Keratinocyte (primary cell): ENCODE data around the gene TRPC4AP. TPM values are rescaled to one million over a fixed set of nuclear protein-coding genes. Genes with fewer than 3 reads are reported as not detected.

Source experiments
- DNase-seq: peaks from one replicate; pipeline ENCODE4 v3.0.0-alpha.2; 2011; ENCODE audit warnings: low read depth, missing footprints, low spot score
- FAIRE-seq: peaks from 2 replicates; lab custom pipeline; 2011; peaks lifted over from hg19 to GRCh38; lab: Jason Lieb, UNC
- H2AFZ ChIP-seq: 2 replicates; pipeline ENCODE4 v1.6.0; 2012; ENCODE audit warnings: low read length, control low read depth, inconsistent platforms; ENCODE audit not compliant: control insufficient read depth
- H3K27ac ChIP-seq: 2 replicates; pipeline ENCODE4 v1.5.1; 2011; ENCODE audit warnings: low read length; ENCODE audit not compliant: control insufficient read depth, insufficient read depth
- H3K27me3 ChIP-seq: 3 replicates; pipeline ENCODE4 v1.6.0; 2011; ENCODE audit warnings: low read length; ENCODE audit not compliant: control insufficient read depth, insufficient read depth; ENCODE audit errors: extremely low read depth
- H3K36me3 ChIP-seq, 2 experiments: 2 replicates in 1 of 2; 3 replicates in 1 of 2; pipeline ENCODE4 v1.5.1; 2011; ENCODE audit warnings: low read length in 2 of 2, mild to moderate bottlenecking in 1 of 2; ENCODE audit not compliant: control insufficient read depth in 2 of 2, insufficient read depth in 2 of 2; ENCODE audit errors: extremely low read depth in 1 of 2
- H3K4me1 ChIP-seq: 3 replicates; pipeline ENCODE4 v1.5.1; 2011; ENCODE audit warnings: low read length; ENCODE audit not compliant: control insufficient read depth, insufficient read depth; ENCODE audit errors: extremely low read depth
- H3K4me2 ChIP-seq: 3 replicates; pipeline ENCODE4 v1.6.0; 2011; ENCODE audit warnings: low read depth, low read length; ENCODE audit not compliant: control insufficient read depth, insufficient read depth; ENCODE audit errors: extremely low read depth
- H3K4me3 ChIP-seq, 3 experiments: fragments of 200-600 bp in 1 of 3; sonication (generic) in 1 of 3; 2 replicates in 2 of 3; 3 replicates in 1 of 3; pipeline ENCODE4 v1.5.1; 2011 to 2016; ENCODE audit warnings: low read length in 3 of 3, mild to moderate bottlenecking in 3 of 3, control low read depth in 2 of 3, inconsistent platforms in 1 of 3, low read depth in 1 of 3, mixed read lengths in 1 of 3, mixed run types in 1 of 3, moderate library complexity in 1 of 3; ENCODE audit not compliant: control insufficient read depth in 2 of 3, insufficient read depth in 2 of 3; ENCODE audit errors: extremely low read depth in 1 of 3
- H3K79me2 ChIP-seq: 2 replicates; pipeline ENCODE4 v1.6.0; 2012; ENCODE audit warnings: low read length; ENCODE audit not compliant: control insufficient read depth, insufficient read depth
- H3K9ac ChIP-seq: 3 replicates; pipeline ENCODE4 v1.6.0; 2011; ENCODE audit warnings: low read length; ENCODE audit not compliant: control insufficient read depth, insufficient read depth; ENCODE audit errors: extremely low read depth
- H3K9me1 ChIP-seq: 3 replicates; pipeline ENCODE4 v1.6.0; 2011; ENCODE audit warnings: low read length; ENCODE audit not compliant: control insufficient read depth, insufficient read depth; ENCODE audit errors: extremely low read depth
- H3K9me3 ChIP-seq: 2 replicates; pipeline ENCODE4 v1.5.1; 2012; ENCODE audit warnings: low read depth, low read length; ENCODE audit not compliant: control insufficient read depth
- H4K20me1 ChIP-seq: 3 replicates; pipeline ENCODE4 v1.6.0; 2011; ENCODE audit warnings: low read length; ENCODE audit not compliant: control insufficient read depth, insufficient read depth; ENCODE audit errors: extremely low read depth
- CTCF ChIP-seq, 3 experiments: IDR thresholded peaks in 1 of 3; conservative IDR thresholded peaks in 1 of 3; optimal IDR thresholded peaks in 1 of 3; 2 replicates in 2 of 3; 3 replicates in 1 of 3; pipeline versions ENCODE3 to v1.5.1; 2011; ENCODE audit warnings: low read length in 3 of 3, mild to moderate bottlenecking in 3 of 3, moderate library complexity in 2 of 3, control low read depth in 1 of 3, inconsistent platforms in 1 of 3; ENCODE audit not compliant: insufficient read depth in 2 of 3; ENCODE audit errors: extremely low read depth in 1 of 3
- EZH2 ChIP-seq: IDR thresholded peaks from one replicate; pipeline ENCODE4 v1.6.1; 2012; ENCODE audit warnings: inconsistent platforms, mild to moderate bottlenecking, low read length, moderate library complexity
- dilution Hi-C: fragments of 300-500 bp; cut with MboI; formaldehyde crosslinking; loops from one replicate; pipeline ENCODE4 v1.7.0; 2020; ENCODE audit warnings: low sequenced_read_pairs; ENCODE audit not compliant: extremely low pct_ligation_motif_present
- polyA plus RNA-seq, 5 experiments: library from polyadenylated mRNA; depleted of rRNA in 3 of 5; stranded (reverse) in 3 of 5; stranded (forward) in 1 of 5; unstranded in 1 of 5; fragments of >200 nt; gene quantifications; 1 replicate in 1 of 5; 2 replicates in 3 of 5; 3 replicates in 1 of 5; pipeline versions ENCODE4 v1.2.1 to v1.2.3, GENCODE V29; 2011 to 2012; ENCODE audit warnings: missing spikeins in 2 of 5, low read depth in 1 of 5, low replicate concordance in 1 of 5

The TRPC4AP gene
- polyA plus RNA-seq, 1 donor (not counting 4 experiments of a cell fraction or from before 2014, with no cell fraction given), result 53.9 TPM

GRCh38 chr20:34992751-34993417 lies 99.7 kb downstream of the TRPC4AP start:
- dilution Hi-C loops, result no loop called here
- Histone ChIP-seq H3K36me3 (peaks cover 7 to 17% of the 10 kb centered on the region in 2 experiments), H3K9me3 (no peaks in the 10 kb centered on the region)

GRCh38 chr20:34990661-34991214 lies 101.9 kb downstream of the TRPC4AP start:
- no peaks in the 10 kb centered on the region for H3K4me1 ChIP-seq
- DNase-seq, result no peak
- H3K79me2 ChIP-seq, result no peaks in the 10 kb centered on the region
- no peak overlapping the region for H3K4me3 ChIP-seq
- FAIRE-seq, result no peak
- TF ChIP-seq CTCF (optimal IDR thresholded peaks at IDR 0.05 in 1 of 3, IDR thresholded peaks at IDR 0.05 in 1 of 3, conservative IDR thresholded peaks at IDR 0.05 in 1 of 3; ENCODE audit: extremely low read depth in 1 of 3, insufficient read depth in 2 of 3, low read length in 3 of 3), result no peak
- no peak for TF ChIP-seq EZH2
- H3K27me3 ChIP-seq, result peaks cover 5% of the 10 kb centered on the region
- H3K9me3 ChIP-seq, result no peaks in the 10 kb centered on the region
- no peaks in the 10 kb centered on the region for H3K9me1 ChIP-seq
- no peak overlapping the region for H2AFZ ChIP-seq
- H3K9ac ChIP-seq, result no peak overlapping the region
- no peak overlapping the region for H3K4me2 ChIP-seq
- dilution Hi-C loops, result no loop called here
- no peaks in the 10 kb centered on the region for H4K20me1 ChIP-seq
- H3K27ac ChIP-seq, result no peak overlapping the region
- peaks cover 4 to 10% of the 10 kb centered on the region in 2 experiments for H3K36me3 ChIP-seq

More at GRCh38 chr20:34992751-34993417, 99.7 kb downstream of the TRPC4AP start:
- Histone ChIP-seq H4K20me1 (no peaks in the 10 kb centered on the region), H3K27me3 (no peaks in the 10 kb centered on the region), H3K9ac (no peak overlapping the region), H3K4me2 (no peak overlapping the region), H3K4me1 (no peaks in the 10 kb centered on the region), H3K4me3 (no peak overlapping the region), H2AFZ (no peak overlapping the region), H3K79me2 (no peaks in the 10 kb centered on the region), H3K9me1 (no peaks in the 10 kb centered on the region), H3K27ac (no peak overlapping the region)
- FAIRE-seq, result no peak
- DNase-seq, result no peak
- TF ChIP-seq CTCF (optimal IDR thresholded peaks at IDR 0.05 in 1 of 3, IDR thresholded peaks at IDR 0.05 in 1 of 3, conservative IDR thresholded peaks at IDR 0.05 in 1 of 3; ENCODE audit: extremely low read depth in 1 of 3, insufficient read depth in 2 of 3, low read length in 3 of 3) (no peak), EZH2 (no peak)
